ENCODE data around the gene GPR83.
"Not testable (repeated sequence)": the region's sequence is repeated elsewhere in the genome, so short reads cannot be mapped to it uniquely, and the experiment has no call there.

GPR83 gene

DNA sequence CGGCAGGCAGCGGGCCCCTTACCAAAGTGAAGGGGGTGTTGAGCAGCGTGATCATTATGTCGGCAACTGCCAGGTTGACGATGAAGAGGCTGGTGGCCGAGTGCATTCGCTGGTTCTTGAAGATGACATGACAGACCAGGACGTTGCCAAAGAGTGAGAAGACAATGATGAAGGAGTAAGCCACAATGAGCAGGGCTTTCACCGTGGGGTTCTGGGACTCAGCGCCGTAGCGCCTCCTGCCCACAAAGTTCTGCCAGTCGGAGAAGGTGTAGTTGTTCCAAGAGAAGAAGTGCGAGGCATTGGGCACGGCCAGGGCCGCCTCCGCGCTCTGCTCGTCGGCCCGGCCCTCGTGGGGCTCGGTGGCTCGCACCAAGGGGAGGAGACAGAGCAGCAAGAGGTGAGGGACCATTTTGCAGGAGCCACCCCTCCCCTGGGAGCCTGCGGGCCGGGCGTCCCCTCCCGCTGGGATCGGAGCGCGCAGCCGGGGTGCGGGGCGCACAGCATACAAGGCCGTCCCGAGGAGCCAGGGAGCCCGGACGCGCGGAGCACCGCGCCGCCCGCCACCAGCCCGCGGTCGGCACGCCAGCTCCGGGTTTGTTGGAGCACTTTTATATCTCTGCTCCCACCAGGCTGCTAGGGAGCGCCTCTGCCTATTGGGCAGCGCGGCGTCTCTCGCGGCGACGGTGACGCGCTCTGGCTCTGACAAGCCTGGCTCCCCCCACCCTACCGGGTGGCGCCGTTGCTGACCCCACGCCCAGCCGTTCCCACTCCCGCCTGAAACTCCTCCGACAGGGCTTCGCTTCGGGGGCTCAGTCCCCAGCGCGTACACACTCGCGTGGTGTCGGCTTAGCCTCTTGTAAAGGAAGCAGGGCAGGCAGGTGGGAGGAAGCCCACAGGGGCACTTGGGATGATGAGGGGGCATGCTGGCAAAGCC, at the start of gene GPR83:
TSS of gene GPR83 (minus strand) at position 581 of the 934 bp plus-strand sequence. CDS start at position 409, 172 bp downstream.
- peak in 22 of 58 donors; percentile 6 to 64 (median 24) for DNase-seq

- DNase-seq = no peak
These were observed 48.8 kb upstream of the GPR83 start for GRCh38 chr11:94450048-94450447.

DNA sequence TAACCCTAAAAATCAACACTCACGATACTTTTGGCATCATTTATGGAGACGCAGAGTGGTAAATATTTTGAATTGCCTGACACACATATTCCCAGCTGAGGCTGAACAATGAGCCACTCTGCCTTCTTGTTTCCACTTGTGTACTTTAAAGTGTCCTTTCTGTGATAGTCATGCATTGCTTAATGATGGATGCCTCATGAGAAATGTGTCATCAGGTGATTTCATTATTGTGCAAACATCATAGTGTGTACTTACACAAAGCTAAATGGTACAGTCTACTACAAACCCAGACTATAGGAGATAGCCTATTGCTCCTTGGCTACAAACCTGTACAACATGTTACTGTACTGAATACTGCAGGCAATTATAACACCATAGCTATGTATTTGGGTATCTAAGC, 48.2 kb upstream of the GPR83 start:
- DNase-seq = no peak

GRCh38 chr11:94449029-94449428, 47.8 kb upstream of the GPR83 start:
- no peak for DNase-seq

- no peak for DNase-seq
These were observed 45.9 kb upstream of the GPR83 start for GRCh38 chr11:94447149-94447548.

GRCh38 chr11:94445641-94446040, 44.4 kb upstream of the GPR83 start:
- DNase-seq = no peak

DNA sequence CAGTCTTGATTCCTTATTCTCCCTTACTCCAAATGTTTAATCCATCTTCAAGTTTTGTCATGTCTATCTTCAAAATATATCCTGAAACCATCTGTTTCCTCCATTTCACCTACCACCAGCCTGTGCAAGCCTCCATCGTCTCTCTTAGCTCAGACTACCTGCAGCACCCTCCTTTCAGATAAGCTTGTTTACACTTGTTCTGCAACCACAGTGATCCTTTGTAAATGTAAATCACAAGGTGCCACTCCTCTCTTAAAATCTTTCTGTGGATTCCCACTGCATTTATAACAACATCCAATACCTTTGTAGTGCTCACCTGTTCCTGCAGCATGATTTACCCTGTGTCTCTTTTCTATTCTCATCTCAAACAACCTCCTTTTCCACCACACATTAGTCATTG, 31.8 kb upstream of the GPR83 start:
- DNase-seq = no peak

DNA sequence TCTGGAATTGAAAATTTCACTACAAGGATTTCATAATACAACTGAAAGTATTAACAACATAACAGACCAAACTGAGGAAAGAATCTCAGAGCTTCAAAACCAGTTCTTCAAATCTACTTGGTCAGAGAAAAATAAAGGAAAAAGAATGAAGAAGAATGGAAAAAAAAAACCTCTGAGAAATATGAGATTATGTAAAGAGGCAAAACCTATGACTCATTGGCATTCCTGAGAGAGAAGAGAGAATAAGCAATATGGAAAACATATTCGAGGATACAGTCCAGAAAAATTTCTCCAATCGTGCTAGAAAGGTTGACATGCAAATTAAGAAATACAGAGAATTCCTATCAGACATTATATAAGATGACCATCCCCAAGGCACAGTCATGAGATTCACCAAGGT, 23.4 kb upstream of the GPR83 start:
- no peak for DNase-seq

DNA sequence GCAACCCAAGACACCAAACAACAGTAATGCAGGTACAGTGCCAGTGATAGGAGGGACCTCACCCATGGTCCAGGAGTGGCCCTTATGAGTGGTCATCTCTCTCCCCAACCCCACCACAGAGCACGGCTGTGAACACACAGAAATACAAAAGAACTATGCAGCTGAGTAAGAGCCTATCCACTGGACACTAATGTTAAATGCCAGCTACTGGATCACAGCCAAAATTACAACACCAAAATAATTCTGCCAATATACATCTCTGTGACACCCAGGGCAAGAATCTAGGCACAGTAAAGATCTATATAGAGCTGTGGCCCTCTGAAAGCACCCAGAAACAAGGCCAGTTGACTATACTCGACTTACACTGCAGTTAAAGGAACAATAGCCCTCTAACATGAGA, 22.8 kb upstream of the GPR83 start:
- DNase-seq = no peak

GRCh38 chr11:94423507-94423906, 22.3 kb upstream of the GPR83 start:
- DNase-seq = no peak

DNA sequence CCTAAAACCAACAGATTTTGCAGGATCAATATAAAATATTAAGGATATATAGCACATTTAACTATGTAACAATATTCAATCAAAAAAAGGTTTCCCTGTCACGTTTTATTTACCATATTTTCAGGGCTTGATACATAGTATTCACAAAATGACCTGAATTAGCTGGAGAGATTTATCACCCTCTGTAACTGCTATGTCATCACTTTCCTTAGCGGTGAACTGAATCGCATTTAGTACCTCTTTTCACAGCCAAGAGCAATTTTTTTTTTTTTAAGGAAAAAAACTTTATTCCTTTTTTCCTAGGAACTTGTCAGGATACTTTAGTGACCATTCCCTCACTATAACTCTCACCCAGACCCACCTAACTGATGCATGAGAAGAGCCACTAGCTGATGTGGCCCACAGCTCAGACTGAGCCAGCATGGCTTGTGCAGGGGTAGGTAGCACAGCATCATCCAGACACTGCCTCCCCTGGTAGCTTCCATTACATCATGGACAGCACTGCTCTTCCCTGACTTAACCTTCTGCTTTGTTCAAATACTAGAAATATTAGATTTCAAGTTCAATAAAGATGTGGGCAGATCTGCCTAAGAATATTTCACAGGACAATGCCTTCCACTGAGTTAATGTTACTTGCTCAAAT, 17.0 kb upstream of the GPR83 start:
- DNase-seq = no peak

DNA sequence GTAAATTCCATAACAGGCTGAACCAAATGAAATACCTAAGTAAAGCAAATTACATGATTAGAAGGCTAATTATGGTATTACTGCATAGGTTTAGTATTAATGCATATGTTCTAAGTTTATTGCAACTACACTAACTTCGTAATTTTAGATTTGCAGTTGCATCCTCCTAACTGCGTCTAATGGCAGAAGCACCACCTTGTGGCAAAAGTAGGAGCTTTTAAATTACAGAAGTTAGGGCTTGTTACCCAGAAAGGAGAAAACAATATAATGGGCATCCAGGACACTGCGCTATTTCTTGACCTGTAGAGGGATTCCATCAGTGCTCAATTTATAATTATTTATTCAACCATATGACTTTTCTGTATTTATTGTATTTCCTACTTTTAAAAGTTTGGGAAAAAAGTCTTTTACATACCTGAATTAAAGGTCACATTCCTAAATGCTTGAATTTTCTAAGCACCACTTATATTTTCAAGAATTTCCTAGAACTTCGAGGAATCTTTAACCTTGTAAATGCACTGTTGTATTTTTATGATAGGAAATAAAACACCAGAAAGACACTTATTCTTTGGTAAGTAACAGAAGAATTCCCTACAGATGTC, 16.3 kb upstream of the GPR83 start:
- peak in 2 of 58 donors; percentile 4 for DNase-seq

- peak in 1 of 58 donors; percentile 24 for DNase-seq
These were observed 4.0 kb upstream of the GPR83 start for GRCh38 chr11:94405062-94405833.

DNA sequence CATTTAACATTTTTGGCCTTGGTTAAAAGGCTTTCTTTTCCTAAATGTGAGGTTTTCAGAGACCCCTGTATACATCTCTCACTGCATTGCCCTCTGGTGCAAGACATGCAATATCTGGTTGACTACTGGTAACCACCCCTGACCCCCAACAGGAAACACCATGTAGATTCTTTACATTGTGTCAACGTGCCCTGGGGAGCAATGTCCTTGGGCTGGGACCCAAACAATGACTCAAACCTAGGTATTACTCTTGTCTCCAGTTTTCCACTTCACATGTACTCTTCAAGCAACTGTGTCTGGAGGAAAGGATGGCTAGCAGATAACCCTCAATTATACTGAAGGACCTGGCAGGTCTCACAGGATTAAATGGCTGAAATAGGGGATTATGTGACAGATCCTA, 1.1 kb upstream of the GPR83 start:
- no peak for DNase-seq

GRCh38 chr11:94401773-94402265, 600 bp upstream of the GPR83 start:
- DNase-seq = no peak

GRCh38 chr11:94400457-94400838, 771 bp downstream of the GPR83 start:
- DNase-seq = no peak

- DNase-seq = no peak
These were observed 1.2 kb downstream of the GPR83 start for GRCh38 chr11:94400050-94400449.

GRCh38 chr11:94398101-94398500, 3.1 kb downstream of the GPR83 start:
- DNase-seq = no peak

DNA sequence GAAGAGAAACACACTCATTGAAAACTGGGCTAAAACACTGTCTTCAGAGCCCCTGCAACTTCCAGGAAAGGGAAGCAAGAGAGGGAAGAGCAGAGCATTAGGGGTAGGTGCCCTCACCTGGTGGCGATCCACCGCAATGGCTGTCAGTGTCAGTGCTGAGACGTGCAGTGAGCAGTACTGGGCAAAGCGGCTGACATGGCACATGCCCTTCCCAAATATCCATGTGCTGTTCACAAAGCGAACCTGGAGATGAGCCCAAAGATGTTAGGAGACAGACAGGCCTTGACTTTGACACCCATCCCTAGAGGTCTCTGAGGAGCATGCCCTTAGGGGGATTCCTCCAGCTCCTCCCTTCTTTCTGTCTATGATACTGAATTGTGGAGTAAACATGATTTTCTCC, 4.9 kb downstream of the GPR83 start:
- no peak for DNase-seq

- DNase-seq = not testable (repeated sequence)
These were observed 9.3 kb downstream of the GPR83 start for GRCh38 chr11:94391937-94392336.

- DNase-seq = no peak
These were observed 21.6 kb downstream of the GPR83 start for GRCh38 chr11:94379613-94380012.

All from anterior cingulate cortex (tissue), 58 donors.